ES-I3 (cell line): ENCODE data around the gene ST7.
A peak's percentile ranks its signal among the peaks of the same experiment; 100 is the strongest.

Experiments
- H3K36me3 ChIP-seq: 2 replicates; pipeline ENCODE4 v1.6.1; 2013; ENCODE audit warnings: mild to moderate bottlenecking, low read length, control low read depth, moderate library complexity; ENCODE audit not compliant: insufficient read depth
- H3K4me1 ChIP-seq: 2 replicates; pipeline ENCODE4 v1.6.1; 2013; ENCODE audit warnings: mild to moderate bottlenecking, control low read depth, low read length; ENCODE audit not compliant: insufficient read depth
- H3K9ac ChIP-seq: 2 replicates; pipeline ENCODE4 v1.6.1; 2013; ENCODE audit warnings: low read depth, mild to moderate bottlenecking, low read length, moderate library complexity
- H3K9me3 ChIP-seq: 2 replicates; pipeline ENCODE4 v1.6.1; 2013; ENCODE audit warnings: mild to moderate bottlenecking, low read length, moderate library complexity; ENCODE audit not compliant: control insufficient read depth, insufficient read depth

Gene ST7

DNA sequence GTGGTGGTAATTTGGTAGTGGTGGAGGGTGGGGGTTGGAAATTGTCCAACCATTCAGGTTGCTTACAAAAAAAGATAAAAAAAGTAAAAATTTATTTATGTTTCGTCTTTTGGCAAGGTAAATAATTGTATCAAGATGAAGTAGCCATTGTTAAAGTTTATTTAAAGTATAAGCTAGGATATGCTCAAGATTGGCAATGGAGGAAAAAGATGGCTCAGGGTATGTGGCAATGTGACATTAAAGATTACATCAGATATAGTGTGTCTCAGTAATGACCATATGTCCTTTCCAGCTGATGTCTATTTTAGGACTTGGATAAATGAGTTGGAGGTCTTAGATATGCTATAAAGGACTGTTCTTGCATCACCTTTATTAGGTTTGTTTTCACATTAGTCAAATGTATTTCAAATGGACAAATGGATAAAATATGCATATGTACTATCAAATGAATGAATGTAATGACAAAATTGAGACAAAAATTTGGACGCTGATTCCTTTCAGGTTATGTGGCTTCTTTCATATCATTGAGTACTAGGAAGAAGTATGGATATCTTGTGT is 60.9 kb downstream of the ST7 start:
- H3K9ac ChIP-seq: no peak overlapping the region

DNA sequence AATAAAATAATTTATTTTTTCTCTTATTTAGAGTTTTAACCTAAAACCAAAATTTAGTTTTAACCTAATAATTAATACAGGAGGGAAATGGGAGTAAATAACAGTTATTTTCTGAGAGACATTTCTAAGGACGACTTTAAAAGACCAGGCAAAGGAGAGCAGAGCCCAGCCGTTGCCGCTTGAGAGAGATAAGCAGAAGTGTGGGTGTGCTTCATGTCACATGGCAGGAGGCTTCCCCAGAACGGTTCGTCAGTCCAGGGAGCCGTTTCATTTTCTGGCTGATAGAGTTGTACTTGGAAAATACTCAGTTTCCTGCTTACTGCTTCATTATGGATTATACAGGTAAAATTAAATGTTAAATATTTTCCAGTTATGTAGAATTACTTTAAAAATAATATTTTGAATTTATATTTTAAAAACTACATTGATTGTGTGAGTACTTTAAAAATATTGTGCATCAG is 61.4 kb downstream of the ST7 start:
- no peak overlapping the region for H3K9ac ChIP-seq
- H3K36me3 ChIP-seq: no peaks in the 10 kb centered on the region
- 0 out of 2 replicates have a peak, but pooled peaks cover under 1% of the 10 kb centered on the region for H3K4me1 ChIP-seq
- H3K9me3 ChIP-seq: no peaks in the 10 kb centered on the region

More for the DNA sequence above, 60.9 kb downstream of the ST7 start:
- Histone ChIP-seq H3K36me3 (no peaks in the 10 kb centered on the region), H3K4me1 (no peaks in the 10 kb centered on the region), H3K9me3 (no peaks in the 10 kb centered on the region)

DNA sequence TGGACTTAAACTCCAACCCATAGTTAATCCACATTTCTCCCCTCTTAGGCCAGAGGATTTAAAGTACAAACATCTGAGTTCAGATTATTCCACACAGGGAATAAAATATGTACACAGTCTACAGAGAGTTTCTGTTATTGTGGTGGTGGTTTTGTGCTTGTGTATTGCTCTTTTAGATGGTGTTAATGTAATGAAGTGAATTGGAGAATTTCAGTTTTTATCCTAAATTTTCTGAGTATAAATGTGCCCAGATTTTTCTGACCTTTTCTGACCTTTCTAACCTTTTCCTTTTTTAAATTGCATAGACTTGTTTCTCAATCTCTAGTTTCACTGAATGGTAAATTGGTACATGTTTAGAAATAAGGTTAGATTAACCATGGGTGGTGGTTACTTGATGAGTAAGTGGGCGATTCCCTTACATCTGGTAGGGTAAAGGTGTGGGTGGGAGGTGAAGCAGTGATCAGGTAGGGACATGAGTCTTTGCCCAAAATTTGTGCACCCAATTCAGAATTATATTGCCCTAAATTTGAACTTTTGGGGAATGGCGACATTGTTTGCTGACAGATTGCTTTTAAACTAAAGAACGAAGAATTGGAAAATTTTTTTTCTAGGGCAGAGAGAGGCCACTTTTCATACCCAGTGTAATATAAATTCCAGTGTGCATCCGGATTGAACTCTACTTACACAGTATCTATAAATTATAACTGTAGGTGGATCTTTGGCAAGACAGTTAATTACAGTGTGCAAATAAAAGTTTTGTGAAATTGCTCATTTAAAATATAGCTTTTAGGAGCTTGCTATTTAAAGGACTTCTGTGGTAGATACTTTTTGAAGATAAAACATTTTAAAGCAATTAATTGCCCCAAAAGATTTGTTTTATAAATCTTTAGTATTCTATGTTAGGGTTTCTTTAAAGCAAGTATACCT is 62.2 kb downstream of the ST7 start:
- H3K36me3 ChIP-seq: no peaks in the 10 kb centered on the region
- H3K4me1 ChIP-seq: peaks cover 8% of the 10 kb centered on the region
- no peaks in the 10 kb centered on the region for H3K9me3 ChIP-seq
- H3K9ac ChIP-seq: no peak overlapping the region

DNA sequence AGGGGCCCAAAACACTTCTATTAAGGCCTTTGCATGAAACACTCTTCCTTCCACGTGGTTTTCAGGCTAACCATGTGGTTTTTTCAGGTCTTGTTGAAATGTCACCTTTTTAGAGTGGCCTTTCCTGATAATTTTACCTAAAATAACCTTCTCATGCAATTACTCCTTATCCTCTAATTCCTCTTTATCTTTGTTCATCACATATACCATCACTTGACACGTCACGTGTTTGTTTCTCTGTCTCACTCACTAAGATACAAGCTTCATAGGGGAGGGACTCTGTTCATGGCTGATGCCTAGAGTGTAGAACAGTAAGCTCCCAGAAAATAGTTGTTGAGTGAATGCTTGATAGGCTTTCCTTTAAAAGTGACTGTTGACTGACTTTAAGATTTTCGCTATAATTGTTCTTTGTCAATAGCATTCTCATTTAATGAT is 63.7 kb downstream of the ST7 start:
- Histone ChIP-seq H3K4me1 (peaks cover 11% of the 10 kb centered on the region), H3K9ac (no peak overlapping the region), H3K36me3 (no peaks in the 10 kb centered on the region)

DNA sequence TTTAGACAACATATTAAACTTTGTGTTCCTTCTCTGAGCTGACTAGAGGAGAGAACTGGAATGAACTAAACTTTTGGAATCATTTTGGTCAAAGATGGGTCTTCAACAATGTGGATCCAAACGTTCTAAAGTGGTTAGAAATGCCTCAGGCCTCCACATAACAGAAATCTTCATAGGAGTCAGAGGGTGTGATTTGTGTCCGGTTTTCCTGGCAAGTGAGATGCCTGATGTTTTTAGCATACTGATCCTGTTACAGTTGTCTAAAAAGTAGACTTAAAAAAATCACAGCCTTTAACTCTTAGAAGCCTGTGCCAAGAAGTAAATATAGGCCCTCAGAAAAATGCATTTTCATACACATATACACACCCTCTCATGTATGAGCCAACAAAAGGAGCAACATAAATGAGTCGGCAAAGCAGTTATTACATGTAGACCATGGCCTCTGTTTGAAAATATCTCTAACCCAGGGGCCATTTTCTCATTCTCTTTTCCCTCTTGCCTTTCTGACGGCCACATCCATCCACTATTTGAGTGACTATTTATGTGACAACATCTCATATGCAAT is 64.5 kb downstream of the ST7 start:
- no peak overlapping the region for H3K9ac ChIP-seq
- H3K36me3 ChIP-seq: no peaks in the 10 kb centered on the region
- no peaks in the 10 kb centered on the region for H3K9me3 ChIP-seq
- H3K4me1 ChIP-seq: peaks cover 11% of the 10 kb centered on the region

More for the DNA sequence above, 63.7 kb downstream of the ST7 start:
- H3K9me3 ChIP-seq: no peaks in the 10 kb centered on the region

DNA sequence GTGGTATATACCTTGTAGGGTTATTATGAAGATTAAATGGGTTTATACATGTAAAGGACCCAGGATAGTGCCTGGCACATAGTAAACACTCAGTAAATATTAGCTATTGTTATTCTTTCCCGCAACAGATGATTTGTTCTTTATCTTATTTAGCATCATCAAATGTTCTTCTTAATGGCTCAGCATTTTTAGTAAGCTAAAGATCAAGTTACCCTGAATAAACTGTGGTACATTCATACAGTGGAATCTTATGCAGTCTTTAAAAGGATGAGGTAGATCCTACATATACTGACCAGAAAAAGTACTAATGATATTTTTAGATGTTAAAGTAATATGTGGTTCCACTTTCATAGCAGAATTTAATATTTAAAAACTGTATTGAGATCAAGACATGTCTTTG is 65.4 kb downstream of the ST7 start:
- peaks cover 11% of the 10 kb centered on the region for H3K4me1 ChIP-seq
- no peaks in the 10 kb centered on the region for H3K36me3 ChIP-seq
- H3K9ac ChIP-seq: no peak overlapping the region
- H3K9me3 ChIP-seq: no peaks in the 10 kb centered on the region

DNA sequence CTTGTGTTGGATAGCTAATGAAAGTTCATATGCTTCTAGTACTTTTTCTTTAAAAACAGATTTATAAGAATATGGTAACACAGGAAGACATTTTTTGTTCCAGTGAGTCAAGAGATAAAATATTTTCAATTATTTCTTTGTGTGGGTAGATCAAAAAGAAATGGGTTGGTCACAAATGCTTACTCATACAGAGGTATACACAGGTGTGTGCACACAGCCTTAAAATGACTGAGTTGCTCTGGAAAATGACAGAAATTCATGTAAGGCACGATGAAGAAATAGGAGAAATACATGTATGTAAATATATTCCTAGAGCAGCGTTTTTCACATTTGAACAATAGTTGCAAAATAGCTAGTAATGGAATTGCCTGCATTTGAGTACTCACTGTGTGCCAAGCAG is 66.0 kb downstream of the ST7 start:
- Histone ChIP-seq H3K9me3 (no peaks in the 10 kb centered on the region), H3K36me3 (no peaks in the 10 kb centered on the region), H3K4me1 (peaks cover 11% of the 10 kb centered on the region), H3K9ac (no peak overlapping the region)

DNA sequence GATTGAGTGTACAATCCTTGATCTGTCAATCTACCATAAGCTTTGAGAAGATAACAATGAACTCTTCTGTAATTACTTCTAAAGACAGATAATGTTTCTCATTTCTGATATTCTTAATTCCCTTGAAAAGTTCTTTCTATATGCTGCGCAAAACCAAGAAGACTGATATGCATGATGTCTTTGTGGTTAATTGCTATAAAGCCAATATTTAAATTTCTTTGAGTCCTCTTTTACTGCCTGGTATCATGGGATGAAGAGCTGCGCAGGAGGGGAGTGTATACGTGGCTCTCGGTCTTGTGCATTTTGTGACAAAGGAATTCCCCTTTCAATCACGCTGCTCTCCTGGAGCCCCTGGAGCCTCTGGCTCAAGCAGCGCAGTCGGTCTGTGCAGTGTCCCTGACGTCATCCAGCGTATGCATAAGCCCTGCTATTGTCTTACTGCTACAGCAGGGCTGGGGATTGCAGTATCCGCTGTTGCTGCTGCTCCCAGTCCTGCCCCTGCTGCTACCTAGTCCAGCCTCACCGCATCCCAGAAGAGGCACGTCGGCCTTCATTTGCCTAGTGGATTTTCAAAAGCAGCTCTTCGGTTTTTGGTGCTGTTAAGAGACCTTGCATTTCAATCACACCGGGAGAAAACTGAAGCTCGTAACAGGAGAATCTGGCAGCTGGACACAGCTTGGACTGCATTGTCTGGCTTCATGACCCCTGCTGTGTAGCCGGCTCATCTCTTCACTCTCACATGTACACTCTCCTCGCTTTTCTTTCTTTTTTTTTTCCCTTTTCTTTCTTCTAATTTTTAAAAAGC is 66.7 kb downstream of the ST7 start:
- Histone ChIP-seq H3K9me3 (no peaks in the 10 kb centered on the region), H3K4me1 (peaks cover 11% of the 10 kb centered on the region), H3K9ac (peak overlapping the region; percentile 39; the same call in 1 of the 2 replicates), H3K36me3 (no peaks in the 10 kb centered on the region)

DNA sequence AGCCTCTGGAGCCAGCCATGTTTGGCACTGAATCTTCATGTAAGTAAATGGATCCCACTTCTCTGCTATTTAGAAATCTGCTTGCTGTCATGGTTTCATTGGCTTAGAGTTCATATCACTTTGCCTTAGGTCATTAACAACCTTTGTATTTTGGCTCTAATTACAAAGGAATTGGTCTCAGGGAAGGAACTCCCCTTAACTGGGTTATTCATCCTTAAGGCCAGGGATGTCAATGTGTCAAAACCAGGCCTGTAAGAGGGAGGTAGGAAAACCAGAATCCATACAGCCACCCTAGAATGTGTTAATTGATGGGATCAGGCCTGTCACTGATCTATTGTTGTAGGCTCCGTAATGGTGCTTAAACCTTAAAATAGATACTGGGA is 67.3 kb downstream of the ST7 start:
- H3K36me3 ChIP-seq: no peaks in the 10 kb centered on the region
- H3K9me3 ChIP-seq: no peaks in the 10 kb centered on the region
- peak overlapping the region; percentile 39; the same call in 1 of the 2 replicates for H3K9ac ChIP-seq
- peaks cover 11% of the 10 kb centered on the region for H3K4me1 ChIP-seq

DNA sequence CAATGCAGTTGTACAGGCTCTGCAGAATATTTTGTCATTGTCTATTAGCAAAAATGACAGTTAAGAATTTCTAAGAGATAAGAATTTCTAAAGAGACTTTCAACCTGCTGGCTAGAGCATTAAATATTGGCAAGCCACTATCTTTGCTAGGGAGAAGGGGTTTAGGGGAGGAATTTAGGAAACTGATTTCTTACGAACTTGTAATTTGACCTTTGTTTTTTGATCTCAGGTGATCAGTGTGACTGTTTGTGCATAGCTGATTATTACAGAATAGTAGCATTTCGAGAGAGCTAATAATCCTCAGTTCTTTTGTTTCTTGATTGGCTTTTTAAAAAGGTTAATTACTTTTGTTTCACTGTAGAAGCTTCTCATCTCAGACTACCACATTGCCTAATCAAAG is 68.1 kb downstream of the ST7 start:
- H3K9me3 ChIP-seq: no peaks in the 10 kb centered on the region
- no peak overlapping the region for H3K9ac ChIP-seq
- no peaks in the 10 kb centered on the region for H3K36me3 ChIP-seq
- peaks cover 11% of the 10 kb centered on the region for H3K4me1 ChIP-seq

DNA sequence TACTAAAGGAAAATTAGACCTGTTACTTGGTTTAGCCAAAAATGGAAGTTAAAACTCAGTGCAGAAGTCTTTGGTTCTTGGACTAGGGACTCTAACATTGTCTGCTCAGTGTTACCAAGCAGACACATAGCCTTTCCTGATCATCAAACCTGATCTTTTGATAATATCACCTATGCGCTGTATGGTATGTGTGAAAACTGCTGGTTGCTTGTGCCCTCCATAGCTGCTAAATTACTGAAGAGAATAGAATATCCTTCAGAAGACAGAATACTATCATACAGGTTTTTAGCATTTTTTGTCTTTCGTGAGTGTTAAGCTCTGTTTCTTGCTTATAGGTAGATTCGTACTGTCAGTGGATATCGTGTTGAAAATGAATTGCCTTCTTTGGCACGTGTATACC is 68.7 kb downstream of the ST7 start:
- no peak overlapping the region for H3K9ac ChIP-seq
- peaks cover 11% of the 10 kb centered on the region for H3K4me1 ChIP-seq
- H3K9me3 ChIP-seq: no peaks in the 10 kb centered on the region
- no peaks in the 10 kb centered on the region for H3K36me3 ChIP-seq

DNA sequence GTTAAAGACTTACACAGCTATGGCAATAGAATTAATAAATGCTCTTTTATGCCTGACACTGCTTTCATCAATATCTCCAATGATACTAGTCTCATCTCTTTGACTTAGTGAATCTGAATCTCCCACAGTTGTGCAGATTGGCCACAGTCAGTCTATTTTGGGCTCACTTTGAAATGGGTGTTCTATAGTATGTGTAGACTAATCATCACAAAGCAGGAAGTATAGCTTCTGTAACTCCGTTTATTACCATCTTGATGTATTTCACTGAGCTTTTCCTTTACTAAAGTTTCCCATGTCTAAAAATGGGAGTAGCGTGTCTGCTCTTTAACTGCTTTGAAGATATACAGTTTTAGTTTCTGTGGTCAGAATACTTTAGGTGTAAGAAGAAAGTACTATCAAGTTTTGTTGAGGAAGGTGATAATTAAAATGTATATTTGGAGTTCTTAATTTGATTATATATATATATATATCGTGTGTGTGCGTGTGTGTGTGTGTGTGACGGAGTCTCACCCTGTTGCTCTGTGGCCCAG is 70.1 kb downstream of the ST7 start:
- no peaks in the 10 kb centered on the region for H3K9me3 ChIP-seq
- peaks cover 11% of the 10 kb centered on the region for H3K4me1 ChIP-seq
- H3K36me3 ChIP-seq: no peaks in the 10 kb centered on the region
- H3K9ac ChIP-seq: no peak overlapping the region

DNA sequence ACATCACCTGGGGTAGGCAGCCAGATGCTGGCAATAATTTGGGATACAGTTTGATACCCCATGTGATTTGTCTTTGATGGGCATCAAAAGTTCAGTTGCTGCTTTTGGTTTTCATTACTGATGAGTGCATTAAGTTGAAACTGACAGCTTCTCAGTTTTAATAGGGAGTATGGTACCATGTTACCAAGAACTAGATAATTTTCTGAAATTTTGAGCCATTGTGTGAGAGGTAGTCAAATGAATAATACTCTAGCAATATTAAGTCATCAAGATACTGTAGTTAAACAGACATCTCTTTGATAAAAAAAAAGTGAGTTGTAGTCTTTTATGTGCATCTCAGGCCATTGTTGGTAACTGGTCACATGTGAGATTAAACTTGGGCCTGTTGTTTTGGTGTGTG is 71.5 kb downstream of the ST7 start:
- no peak overlapping the region for H3K9ac ChIP-seq
- peaks cover 10% of the 10 kb centered on the region for H3K4me1 ChIP-seq
- no peaks in the 10 kb centered on the region for H3K9me3 ChIP-seq
- H3K36me3 ChIP-seq: no peaks in the 10 kb centered on the region

DNA sequence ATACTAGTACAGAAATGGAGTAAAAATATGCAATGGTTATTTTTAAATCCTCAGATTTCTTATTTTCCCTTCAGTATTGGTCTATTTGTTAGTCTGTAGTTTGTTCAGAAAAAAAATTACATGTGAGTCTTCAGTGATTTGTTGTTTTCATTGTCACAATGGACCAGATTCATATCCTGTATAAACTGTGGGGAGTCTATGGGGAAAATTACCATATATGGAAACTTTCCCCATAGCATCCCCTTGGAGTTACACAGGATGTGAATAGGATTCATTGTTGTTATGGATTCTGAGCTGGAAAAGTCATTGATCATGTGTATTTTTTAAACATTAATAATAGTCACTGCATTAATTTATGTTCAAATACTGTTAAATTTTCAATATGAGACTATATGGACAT is 72.6 kb downstream of the ST7 start:
- Histone ChIP-seq H3K9me3 (no peaks in the 10 kb centered on the region), H3K9ac (no peak overlapping the region), H3K4me1 (no peaks in the 10 kb centered on the region; the same call in 1 of the 2 replicates), H3K36me3 (no peaks in the 10 kb centered on the region)
